ENCODE results near the gene FRMD1.

Gene FRMD1

DNA sequence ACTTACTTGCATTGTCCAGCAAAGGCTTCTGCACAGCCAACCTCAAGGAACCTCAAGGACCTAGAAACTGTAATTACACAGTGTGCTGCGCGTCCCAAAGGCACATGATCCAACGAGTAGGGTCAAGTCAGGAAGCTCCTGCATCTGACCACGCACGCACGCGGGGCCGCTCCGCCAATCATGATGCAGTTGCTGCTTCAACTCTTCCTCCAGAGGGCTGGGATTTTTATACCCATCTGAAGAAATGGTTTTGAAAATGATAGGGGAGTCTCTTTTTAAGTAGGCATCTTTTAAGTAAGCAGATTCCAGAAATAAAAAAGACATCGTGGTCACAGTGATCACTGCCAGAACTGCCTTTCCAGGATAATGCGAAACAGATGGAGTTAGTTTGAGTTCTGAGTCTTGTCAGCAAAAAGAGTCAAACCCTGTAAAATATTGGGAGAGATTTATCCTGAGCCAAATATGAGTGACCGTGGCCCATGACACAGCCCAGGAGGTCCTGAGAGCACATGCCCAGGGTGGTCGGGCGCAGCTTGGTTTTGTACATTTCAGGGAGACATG is 47.5 kb downstream of the FRMD1 start:
- TF ChIP-seq, protein P1, sequence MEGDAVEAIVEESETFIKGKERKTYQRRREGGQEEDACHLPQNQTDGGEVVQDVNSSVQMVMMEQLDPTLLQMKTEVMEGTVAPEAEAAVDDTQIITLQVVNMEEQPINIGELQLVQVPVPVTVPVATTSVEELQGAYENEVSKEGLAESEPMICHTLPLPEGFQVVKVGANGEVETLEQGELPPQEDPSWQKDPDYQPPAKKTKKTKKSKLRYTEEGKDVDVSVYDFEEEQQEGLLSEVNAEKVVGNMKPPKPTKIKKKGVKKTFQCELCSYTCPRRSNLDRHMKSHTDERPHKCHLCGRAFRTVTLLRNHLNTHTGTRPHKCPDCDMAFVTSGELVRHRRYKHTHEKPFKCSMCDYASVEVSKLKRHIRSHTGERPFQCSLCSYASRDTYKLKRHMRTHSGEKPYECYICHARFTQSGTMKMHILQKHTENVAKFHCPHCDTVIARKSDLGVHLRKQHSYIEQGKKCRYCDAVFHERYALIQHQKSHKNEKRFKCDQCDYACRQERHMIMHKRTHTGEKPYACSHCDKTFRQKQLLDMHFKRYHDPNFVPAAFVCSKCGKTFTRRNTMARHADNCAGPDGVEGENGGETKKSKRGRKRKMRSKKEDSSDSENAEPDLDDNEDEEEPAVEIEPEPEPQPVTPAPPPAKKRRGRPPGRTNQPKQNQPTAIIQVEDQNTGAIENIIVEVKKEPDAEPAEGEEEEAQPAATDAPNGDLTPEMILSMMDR (IDR thresholded peaks at IDR 0.05; ENCODE audit: low read depth, low read length) = no peak
- peak; percentile 41 for DNase-seq (ENCODE audit: extremely low read depth, low read depth)

DNA sequence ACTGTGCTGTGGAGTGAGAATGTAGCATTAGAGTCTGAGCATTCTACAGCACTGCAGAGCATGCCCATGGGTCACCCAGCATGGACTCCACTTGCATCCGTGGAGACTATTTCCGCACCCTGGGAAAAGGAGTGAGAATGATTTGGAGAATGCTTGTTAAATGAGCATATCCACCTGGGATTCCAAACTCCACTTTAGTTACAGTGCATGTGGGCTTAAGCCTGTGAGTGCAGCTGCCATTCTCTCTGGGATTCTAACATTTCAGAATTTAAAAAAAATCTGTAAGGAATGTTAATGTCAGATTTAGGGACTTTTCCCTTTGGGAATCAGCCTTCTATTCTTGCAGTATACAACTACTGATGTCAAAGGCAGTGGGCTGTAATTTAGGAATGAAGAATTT is 48.1 kb downstream of the FRMD1 start:
- DNase-seq (ENCODE audit: extremely low read depth, low read depth) = no peak
- TF ChIP-seq, protein P1 (IDR thresholded peaks at IDR 0.05; ENCODE audit: low read depth, low read length) = no peak

DNA sequence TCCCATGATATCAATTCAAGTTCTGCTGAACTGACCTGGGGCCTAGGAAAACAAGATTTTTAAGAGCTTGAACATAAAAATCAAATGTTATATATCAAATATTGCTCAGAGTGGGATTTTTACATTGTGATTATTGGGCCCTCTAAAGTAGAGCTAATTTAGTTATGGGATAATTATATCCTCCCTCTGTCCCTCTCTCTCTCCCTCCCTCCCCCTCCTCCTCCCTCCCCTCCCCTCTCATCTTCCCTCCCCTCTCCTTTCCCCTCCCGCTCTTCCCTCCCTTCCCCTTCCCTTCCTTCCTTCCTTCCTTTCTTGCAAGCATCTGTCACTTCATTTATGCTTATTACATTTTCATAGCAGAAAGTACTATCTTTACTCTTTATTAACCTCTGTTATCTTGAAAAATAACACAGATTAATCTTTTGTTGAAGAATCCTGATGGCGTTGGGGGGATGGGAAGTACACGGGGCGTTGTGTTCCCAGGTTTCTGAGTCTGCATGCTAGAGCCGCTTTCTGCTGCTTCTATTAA is 48.7 kb downstream of the FRMD1 start:
- TF ChIP-seq, protein P1 (IDR thresholded peaks at IDR 0.05; ENCODE audit: low read depth, low read length) = no peak
- no peak for DNase-seq (ENCODE audit: extremely low read depth, low read depth)

DNA sequence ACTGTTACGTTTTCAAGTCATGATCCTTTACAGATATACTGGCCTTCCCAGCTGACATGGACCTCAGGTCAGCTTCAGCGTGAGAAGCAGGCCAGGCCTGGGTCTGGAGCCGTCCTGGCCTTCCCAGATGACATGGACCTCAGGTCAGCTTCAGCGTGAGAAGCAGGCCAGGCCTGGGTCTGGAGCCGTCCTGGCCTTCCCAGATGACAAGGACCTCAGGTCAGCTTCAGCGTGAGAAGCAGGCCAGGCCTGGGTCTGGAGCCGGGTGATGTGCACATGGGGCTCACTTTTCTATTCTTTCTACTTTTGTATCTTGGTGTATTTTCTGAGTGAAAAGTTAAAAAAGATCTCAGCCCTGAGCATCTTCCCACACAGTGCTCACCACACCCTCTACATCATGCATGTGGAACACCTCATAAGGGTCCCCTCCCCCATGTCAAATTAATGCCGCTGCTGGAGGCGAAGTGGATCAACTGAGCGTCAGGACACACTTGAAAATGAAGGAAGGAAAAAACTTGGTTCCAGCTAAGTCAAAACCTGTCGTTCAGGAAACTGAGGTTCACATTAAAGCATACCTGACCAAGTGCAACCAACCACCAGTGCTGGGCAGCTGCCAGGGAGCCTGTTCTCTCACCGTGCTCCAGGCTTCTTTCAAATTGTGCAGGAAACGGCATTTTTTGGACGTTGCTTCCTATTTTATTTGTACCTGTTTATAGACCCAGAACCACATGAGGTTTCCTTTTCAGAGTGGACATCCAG is 49.4 kb downstream of the FRMD1 start:
- DNase-seq (ENCODE audit: extremely low read depth, low read depth) = no peak
- TF ChIP-seq, protein P1 (IDR thresholded peaks at IDR 0.05; ENCODE audit: low read depth, low read length) = no peak

DNA sequence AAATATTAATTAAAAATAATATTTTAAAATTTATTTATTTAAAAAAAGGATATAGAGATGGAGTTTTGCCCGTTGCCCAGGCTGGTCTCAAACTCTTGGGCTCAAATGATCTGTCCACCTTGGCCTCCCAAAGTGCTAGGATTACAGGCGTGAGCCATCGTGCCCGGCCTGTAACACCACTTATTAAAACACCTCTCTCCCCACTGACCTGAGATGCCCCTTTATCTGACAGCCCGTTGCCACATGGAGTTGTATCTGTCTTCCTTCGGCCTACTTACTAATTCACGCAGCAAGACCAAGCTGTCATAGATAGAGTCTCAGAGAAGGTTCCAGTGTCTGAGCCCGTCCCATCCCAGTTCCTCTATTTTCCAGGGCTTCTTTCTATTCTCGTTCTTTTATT is 50.8 kb downstream of the FRMD1 start:
- TF ChIP-seq, protein P1 (IDR thresholded peaks at IDR 0.05; ENCODE audit: low read depth, low read length) = no peak

DNA sequence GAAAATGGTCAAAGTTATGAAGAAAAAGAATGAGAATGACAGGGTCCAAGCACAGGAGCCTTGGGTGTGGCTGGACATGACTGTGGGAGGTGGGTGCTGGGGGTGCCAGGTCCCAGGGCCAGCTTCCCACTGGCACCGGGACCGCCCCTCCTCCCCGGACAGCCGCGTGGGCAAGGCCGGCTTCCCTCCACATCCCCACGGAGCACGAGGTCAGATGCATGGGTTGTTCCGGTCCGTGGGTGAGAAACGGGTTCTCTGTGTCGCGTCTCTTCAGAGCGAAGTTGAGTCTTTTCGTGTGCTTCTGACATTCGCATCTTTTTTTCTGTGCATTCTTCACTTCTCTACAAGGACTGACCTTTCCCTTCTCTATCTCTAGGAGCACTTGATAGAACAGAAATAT is 51.5 kb downstream of the FRMD1 start:
- TF ChIP-seq, protein P1 (IDR thresholded peaks at IDR 0.05; ENCODE audit: low read depth, low read length) = no peak
- DNase-seq (ENCODE audit: extremely low read depth, low read depth) = no peak

More for the DNA sequence above, 50.8 kb downstream of the FRMD1 start:
- no peak for DNase-seq (ENCODE audit: extremely low read depth, low read depth)

DNA sequence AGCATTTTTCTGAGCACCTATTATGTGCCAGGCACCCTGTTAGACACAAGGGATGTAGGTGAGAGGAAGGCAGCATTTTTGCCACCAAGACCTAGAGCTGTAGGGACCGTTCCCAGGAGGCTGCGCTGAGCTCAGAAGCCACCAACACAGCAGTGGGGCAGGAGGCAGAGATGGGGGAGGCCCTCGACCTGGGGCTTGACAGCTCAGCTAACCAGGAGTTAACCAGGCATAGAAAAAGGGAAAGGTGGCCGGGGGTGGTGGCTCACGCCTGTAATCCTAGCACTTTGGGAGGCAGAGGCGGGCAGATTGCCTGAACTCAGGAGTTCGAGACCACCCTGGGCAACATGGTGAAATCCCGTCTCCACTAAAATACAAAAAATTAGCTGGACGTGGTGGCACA is 52.1 kb downstream of the FRMD1 start:
- TF ChIP-seq, protein P1 (IDR thresholded peaks at IDR 0.05; ENCODE audit: low read depth, low read length) = no peak
- DNase-seq (ENCODE audit: extremely low read depth, low read depth) = no peak

Data from AG09319 (cell line).